GM21737 (cell line): ENCODE data around the gene NOTCH2NLA.
"Not testable (repeated sequence)": the region's sequence is repeated elsewhere in the genome, so short reads cannot be mapped to it uniquely, and the experiment has no call there.

Experiments used
- ATAC-seq: cut with Tn5 transposase; IDR thresholded peaks from one replicate; pipeline ENCODE4 v1.9.1; 2021; ENCODE audit warnings: mild to moderate bottlenecking, moderate library complexity; ENCODE audit not compliant: unreplicated experiment

The NOTCH2NLA gene

DNA sequence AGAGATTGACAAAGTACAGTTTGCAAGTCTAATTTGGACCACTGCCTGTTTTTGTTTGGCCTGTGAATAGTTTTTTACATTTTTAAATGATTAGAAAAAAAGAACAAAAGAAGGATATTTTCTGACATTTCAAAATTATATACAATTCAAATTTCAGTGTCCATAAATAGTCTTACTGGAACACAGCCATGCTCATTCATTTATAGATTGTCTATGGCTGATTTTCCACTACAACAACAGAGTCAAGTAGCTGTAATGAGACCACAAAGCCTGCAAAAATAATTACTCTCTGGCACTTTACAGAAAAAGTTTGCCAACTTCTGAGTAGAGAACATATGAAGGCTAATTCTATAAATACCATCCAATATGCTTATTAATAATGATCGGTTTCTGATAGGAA, 61.1 kb downstream of the NOTCH2NLA start:
- not testable (repeated sequence) for ATAC-seq

DNA sequence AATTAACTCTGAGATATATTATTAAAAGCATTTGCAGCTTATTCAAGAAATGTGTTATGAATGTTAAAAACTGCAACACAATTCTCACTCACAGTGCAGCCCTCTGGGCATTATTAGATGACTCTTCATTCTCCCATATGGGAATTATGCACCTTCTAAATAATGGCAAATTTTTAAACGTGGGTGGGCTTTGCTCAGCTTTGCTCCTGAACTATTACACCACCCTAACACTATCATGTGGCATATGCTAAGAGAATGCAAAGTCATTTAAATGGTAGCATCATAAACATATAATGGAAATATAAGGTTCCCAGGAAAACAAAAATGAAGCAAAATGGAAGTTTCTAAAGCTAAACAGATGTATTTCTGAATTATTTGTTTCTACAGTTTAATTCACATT, 61.5 kb downstream of the NOTCH2NLA start:
- ATAC-seq: not testable (repeated sequence)

DNA sequence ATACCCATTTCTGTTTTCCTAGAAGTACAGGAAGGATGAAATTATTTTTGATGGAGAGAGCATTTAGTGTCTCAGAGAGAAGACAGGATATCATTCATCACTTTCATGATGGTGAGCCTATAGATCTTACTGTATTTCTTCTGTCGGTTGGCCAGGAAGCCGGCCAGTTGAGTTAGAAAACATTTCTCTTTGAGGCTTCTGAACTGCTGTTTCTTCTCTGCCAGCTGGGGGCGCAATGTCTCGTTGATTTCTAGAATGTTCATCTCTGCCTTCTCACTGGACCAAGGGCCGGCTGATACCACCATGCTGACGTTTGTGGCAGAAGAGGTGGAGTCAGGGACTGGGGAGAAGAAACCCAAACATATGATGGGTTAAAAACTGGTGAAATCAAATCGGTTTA, 84.4 kb downstream of the NOTCH2NLA start, which contains the start of gene NBPF10:
Gene NBPF10 (minus strand): TSS at position 340 of the 400 bp plus-strand sequence. CDS start 35 bp downstream, at position 305.
- not testable (repeated sequence) for ATAC-seq
